HepG2 (cell line): ENCODE results near the gene AMDHD1. TPM values are rescaled to one million over a fixed set of nuclear protein-coding genes. Genes with fewer than 3 reads are reported as not detected.
A peak's percentile ranks its signal among the peaks of the same experiment; 100 is the strongest.

Experiments
- ATM ChIP-seq: fragments of 450-650 bp; IDR thresholded peaks from 2 replicates; pipeline ENCODE4 v1.7.1; 2017; ENCODE audit warnings: mild to moderate bottlenecking, borderline replicate concordance
- CAMTA2 ChIP-seq: sonication (generic); formaldehyde crosslinking; IDR thresholded peaks from 2 replicates; pipeline ENCODE4 v1.4.0; 2020; ENCODE audit warnings: mild to moderate bottlenecking, missing genetic modification reagents, borderline replicate concordance
- DMAP1 ChIP-seq: IDR thresholded peaks from 2 replicates; pipeline ENCODE4 v1.6.1; 2016
- DMTF1 ChIP-seq: sonication (generic); formaldehyde crosslinking; IDR thresholded peaks from 2 replicates; pipeline ENCODE4 v1.4.0; 2020; ENCODE audit warnings: mild to moderate bottlenecking, missing genetic modification reagents
- FLYWCH1 ChIP-seq: sonication (generic); formaldehyde crosslinking; IDR thresholded peaks from 2 replicates; pipeline ENCODE4 v1.8.1; 2023; ENCODE audit warnings: mild to moderate bottlenecking, missing genetic modification reagents
- HBP1 ChIP-seq: IDR thresholded peaks from 2 replicates; pipeline ENCODE4 v1.6.1; 2016; ENCODE audit warnings: low read depth, control low read depth
- KLF11 ChIP-seq: IDR thresholded peaks from 2 replicates; pipeline ENCODE4 v1.6.1; 2016; ENCODE audit warnings: missing compliant biosample characterization
- LRRFIP1 ChIP-seq: sonication (generic); formaldehyde crosslinking; conservative IDR thresholded peaks from 2 replicates; pipeline ENCODE4 v1.4.0; 2020; ENCODE audit warnings: missing genetic modification reagents
- POLR2G ChIP-seq: fragments of 200-400 bp; formaldehyde crosslinking; IDR thresholded peaks from 2 replicates; pipeline ENCODE4 v1.6.1; 2018; ENCODE audit warnings: mild to moderate bottlenecking, low read depth, low read length, moderate library complexity
- PTBP1 ChIP-seq: fragments of 200-400 bp; formaldehyde crosslinking; IDR thresholded peaks from 2 replicates; pipeline ENCODE4 v1.6.1; 2018; ENCODE audit warnings: low read length, low read depth; ENCODE audit not compliant: poor library complexity, severe bottlenecking
- TBL1XR1 ChIP-seq: fragments of 150-350 bp; IDR thresholded peaks from 2 replicates; pipeline ENCODE4 v1.6.1; 2014; ENCODE audit warnings: borderline replicate concordance, low read length; ENCODE audit not compliant: partially characterized antibody
- TEAD3 ChIP-seq: optimal IDR thresholded peaks from 2 replicates; pipeline ENCODE3; 2016; ENCODE audit warnings: borderline replicate concordance
- ZBTB20 ChIP-seq: sonication (generic); formaldehyde crosslinking; IDR thresholded peaks from 2 replicates; pipeline ENCODE4 v1.8.1; 2023; ENCODE audit warnings: missing genetic modification reagents, low read depth, mild to moderate bottlenecking, borderline replicate concordance
- ZBTB3 ChIP-seq: sonication (generic); formaldehyde crosslinking; IDR thresholded peaks from 2 replicates; pipeline ENCODE4 v1.4.0; 2020; ENCODE audit warnings: low read depth, mild to moderate bottlenecking, moderate library complexity, missing genetic modification reagents, borderline replicate concordance
- ZBTB34 ChIP-seq: sonication (generic); formaldehyde crosslinking; IDR thresholded peaks from 2 replicates; pipeline ENCODE4 v1.8.0; 2022; ENCODE audit warnings: mild to moderate bottlenecking, missing genetic modification reagents
- ZBTB37 ChIP-seq: sonication (generic); formaldehyde crosslinking; IDR thresholded peaks from 2 replicates; pipeline ENCODE4 v1.4.0; 2020; ENCODE audit warnings: mild to moderate bottlenecking, missing genetic modification reagents
- ZFP37 ChIP-seq: sonication (generic); formaldehyde crosslinking; IDR thresholded peaks from 2 replicates; pipeline ENCODE4 v1.4.0; 2020; ENCODE audit warnings: missing genetic modification reagents, borderline replicate concordance
- ZIK1 ChIP-seq: sonication (generic); formaldehyde crosslinking; IDR thresholded peaks from 2 replicates; pipeline ENCODE4 v1.5.0; 2020; ENCODE audit warnings: mild to moderate bottlenecking, low read depth, missing genetic modification reagents, borderline replicate concordance
- ZNF260 ChIP-seq: sonication (generic); formaldehyde crosslinking; IDR thresholded peaks from 2 replicates; pipeline ENCODE4 v1.4.0; 2020; ENCODE audit warnings: missing genetic modification reagents, low read depth, mild to moderate bottlenecking, borderline replicate concordance
- ZNF337 ChIP-seq: sonication (generic); formaldehyde crosslinking; IDR thresholded peaks from 2 replicates; pipeline ENCODE4 v1.5.1; 2020; ENCODE audit warnings: missing genetic modification reagents, low read depth, mild to moderate bottlenecking, borderline replicate concordance
- ZNF644 ChIP-seq: IDR thresholded peaks from 2 replicates; pipeline ENCODE4 v1.6.1; 2016; ENCODE audit warnings: low read depth
- ZNF713 ChIP-seq: sonication (generic); formaldehyde crosslinking; IDR thresholded peaks from 2 replicates; pipeline ENCODE4 v1.4.0; 2020; ENCODE audit warnings: mild to moderate bottlenecking, missing genetic modification reagents
- polyA plus RNA-seq, 8 experiments: library from polyadenylated mRNA; depleted of rRNA in 3 of 8; stranded (reverse) in 7 of 8; unstranded in 1 of 8; fragments of >200 nt; fragmentation: Illumina TruSeq in 4 of 8; extraction: Trizol in 4 of 8; gene quantifications; 2 replicates each; pipeline versions ENCODE4 v1.2.1 to v1.2.3, GENCODE V29; 2011 to 2016; ENCODE audit warnings: low read depth in 4 of 8, missing spikeins in 1 of 8, mixed read lengths in 1 of 8; ENCODE audit not compliant: insufficient read depth in 1 of 8
- total RNA-seq, 5 experiments: library from RNA; depleted of rRNA; stranded (reverse); fragments of >200 nt; fragmentation: Illumina TruSeq; extraction: Trizol; gene quantifications; 2 replicates each; pipeline ENCODE4 v1.2.3, GENCODE V29; 2016; ENCODE audit warnings: low read depth in 1 of 5

AMDHD1 gene
- total and polyA plus RNA-seq, 2 of the 13 experiments (the other 11 are each of a cell fraction or from before 2014, with no cell fraction given), result 6.5 to 29.6 TPM

- TF ChIP-seq LRRFIP1 (CRISPR knock-in tag) (no peak), ZNF644 (peak; percentile 89), HBP1 (CRISPR knock-in tag) (0 out of 2 replicates have a peak, but pooled peaks have one; percentile 33), ZBTB20 (CRISPR knock-in tag) (peak; percentile 54; the same call in 1 of the 2 replicates), DMTF1 (CRISPR knock-in tag) (no peak), ZFP37 (no peak), ATM (no peak), KLF11 (no peak), TEAD3 (CRISPR knock-in tag) (peak; percentile 43), ZNF260 (CRISPR knock-in tag) (no peak), ZBTB37 (CRISPR knock-in tag) (0 out of 2 replicates have a peak, but pooled peaks have one; percentile 57), ZBTB3 (CRISPR knock-in tag) (no peak), ZIK1 (CRISPR knock-in tag) (no peak), POLR2G (no peak), ZNF337 (CRISPR knock-in tag) (no peak), FLYWCH1 (CRISPR knock-in tag) (no peak), PTBP1 (no peak), TBL1XR1 (peak; percentile 23), CAMTA2 (CRISPR knock-in tag) (no peak), DMAP1 (CRISPR knock-in tag) (no peak), ZBTB34 (CRISPR knock-in tag) (0 out of 2 replicates have a peak, but pooled peaks have one; percentile 38), ZNF713 (CRISPR knock-in tag) (no peak)
Observed at GRCh38 chr12:95976416-95976832, 33.3 kb downstream of the AMDHD1 start (continued).
